Measurements from ENCODE around the gene PTRHD1. TPM values are rescaled to one million over a fixed set of nuclear protein-coding genes. Genes with fewer than 3 reads are reported as not detected.

The PTRHD1 gene
- total and polyA plus RNA-seq, 2 donors (not counting 1 experiment from before 2014, with no cell fraction given): 20.2 to 29.8 TPM

DNA sequence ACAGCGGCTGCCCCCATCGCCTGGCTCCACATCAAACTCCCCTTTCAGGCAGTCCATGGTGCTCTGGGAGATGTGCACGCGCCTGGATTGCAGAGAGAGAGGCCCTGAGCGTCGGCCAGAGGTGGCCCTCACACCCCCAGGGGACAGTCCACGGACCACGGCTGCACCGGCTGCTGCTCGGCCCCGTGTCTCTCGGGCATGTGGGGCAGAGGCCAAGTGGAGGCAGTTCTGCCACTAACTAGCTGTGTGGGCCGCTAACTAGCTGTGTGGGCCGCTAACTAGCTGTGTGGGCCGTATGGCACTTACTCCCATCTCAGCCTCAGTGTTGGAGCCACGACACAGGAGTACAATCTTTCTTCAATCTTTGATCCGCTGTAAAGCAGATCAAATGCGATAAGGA lies 45.4 kb upstream of the PTRHD1 start:
- H3K4me2 ChIP-seq (replicated peaks; ENCODE audit: low read depth, low read length, poor library complexity, severe bottlenecking): no peak overlapping the region
- DNase-seq (no peak), ATAC-seq (ENCODE audit: low read depth) (no peak)
- intact Hi-C loops (cut with micrococcal nuclease): no loop called here
- ChIA-PET POLR2A (no interaction called here), CTCF (interaction anchor here (1.2 kb wide), 1 partner anchor 13 kb away, joined by 3 read pairs; no protein-coding TSS in a partner anchor)
- Mint-ChIP-seq H3K4me1 (no peaks in the 10 kb centered on the region), H3K27me3 (no peaks in the 10 kb centered on the region), H3K9me3 (ENCODE audit: insufficient read depth) (no peaks in the 10 kb centered on the region), H3K27ac (no peak overlapping the region), H3K4me3 (no peak overlapping the region)
- no peaks in the 10 kb centered on the region for H3K79me2 ChIP-seq (ENCODE audit: control insufficient read depth, insufficient read depth, low read length)
- no peak overlapping the region for H3K27ac ChIP-seq (ENCODE audit: low read length in 2 of 2)
- no peaks in the 10 kb centered on the region for H4K20me1 ChIP-seq (ENCODE audit: control insufficient read depth, insufficient read depth, low read length, poor library complexity, severe bottlenecking)
- WGBS (ENCODE audit: insufficient coverage): 99% methylated on average over 14 of the region's 18 CpGs
- no peak overlapping the region for H2AFZ ChIP-seq (ENCODE audit: insufficient read depth, low read depth, low read length, poor library complexity, severe bottlenecking)
- no peak overlapping the region for H3K9ac ChIP-seq (ENCODE audit: low read length)
- TF ChIP-seq EZH2 (IDR thresholded peaks at IDR 0.05; ENCODE audit: borderline replicate concordance, insufficient read depth, low read depth, low read length, poor library complexity, severe bottlenecking): no peak
- TF ChIP-seq, protein P1, sequence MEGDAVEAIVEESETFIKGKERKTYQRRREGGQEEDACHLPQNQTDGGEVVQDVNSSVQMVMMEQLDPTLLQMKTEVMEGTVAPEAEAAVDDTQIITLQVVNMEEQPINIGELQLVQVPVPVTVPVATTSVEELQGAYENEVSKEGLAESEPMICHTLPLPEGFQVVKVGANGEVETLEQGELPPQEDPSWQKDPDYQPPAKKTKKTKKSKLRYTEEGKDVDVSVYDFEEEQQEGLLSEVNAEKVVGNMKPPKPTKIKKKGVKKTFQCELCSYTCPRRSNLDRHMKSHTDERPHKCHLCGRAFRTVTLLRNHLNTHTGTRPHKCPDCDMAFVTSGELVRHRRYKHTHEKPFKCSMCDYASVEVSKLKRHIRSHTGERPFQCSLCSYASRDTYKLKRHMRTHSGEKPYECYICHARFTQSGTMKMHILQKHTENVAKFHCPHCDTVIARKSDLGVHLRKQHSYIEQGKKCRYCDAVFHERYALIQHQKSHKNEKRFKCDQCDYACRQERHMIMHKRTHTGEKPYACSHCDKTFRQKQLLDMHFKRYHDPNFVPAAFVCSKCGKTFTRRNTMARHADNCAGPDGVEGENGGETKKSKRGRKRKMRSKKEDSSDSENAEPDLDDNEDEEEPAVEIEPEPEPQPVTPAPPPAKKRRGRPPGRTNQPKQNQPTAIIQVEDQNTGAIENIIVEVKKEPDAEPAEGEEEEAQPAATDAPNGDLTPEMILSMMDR (IDR thresholded peaks at IDR 0.05): no peak
- peaks cover 0 to 32% of the 10 kb centered on the region in 2 experiments for H3K36me3 ChIP-seq (replicated peaks in 1 of 2; ENCODE audit: control extremely low read depth in 1 of 2, control insufficient read depth in 1 of 2, extremely low read depth in 1 of 2, insufficient read depth in 2 of 2, low read length in 1 of 2)
- H3K9me3 ChIP-seq (ENCODE audit: control extremely low read depth in 1 of 3, control insufficient read depth in 2 of 3, insufficient read depth in 1 of 3, low read length in 2 of 3): no peaks in the 10 kb centered on the region
- H3K27me3 ChIP-seq (replicated peaks in 1 of 4; ENCODE audit: control extremely low read depth in 1 of 4, control insufficient read depth in 3 of 4, insufficient read depth in 4 of 4, low read length in 3 of 4): no peaks in the 10 kb centered on the region
- H3K4me3 ChIP-seq (ENCODE audit: control extremely low read depth in 1 of 5, extremely low read depth in 1 of 5, insufficient read depth in 1 of 5, low read depth in 2 of 5, low read length in 4 of 5): no peak overlapping the region
- H3K4me1 ChIP-seq (ENCODE audit: control insufficient read depth in 2 of 2, insufficient read depth in 2 of 2, low read length in 2 of 2): no peaks in the 10 kb centered on the region

DNA sequence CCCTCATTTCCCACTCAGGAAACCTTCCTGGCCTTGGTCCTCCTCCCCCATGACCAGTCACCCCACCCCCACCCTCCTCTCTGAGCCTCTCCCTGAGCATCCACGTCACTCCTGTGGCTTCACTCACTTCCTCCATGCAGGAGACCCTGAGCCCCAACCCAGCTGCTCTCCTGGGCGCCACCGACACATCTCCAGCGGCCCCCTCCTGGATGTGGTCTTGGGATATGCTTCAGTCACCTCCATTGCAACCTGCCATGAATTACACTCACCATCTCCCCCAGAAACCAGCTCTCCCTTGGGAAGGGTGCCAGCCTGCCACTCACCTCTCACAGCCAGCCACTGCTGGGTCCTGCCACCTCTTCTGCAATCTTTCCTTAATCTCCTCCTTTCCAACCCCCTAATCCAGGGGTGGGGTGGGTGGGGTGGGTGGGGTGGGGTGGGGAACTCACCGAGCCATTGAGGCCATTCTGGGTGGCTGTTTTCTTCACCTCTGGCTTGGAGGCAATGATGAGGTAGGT lies 44.9 kb upstream of the PTRHD1 start:
- intact Hi-C loops (cut with micrococcal nuclease): no loop called here
- no peak overlapping the region for H2AFZ ChIP-seq (ENCODE audit: insufficient read depth, low read depth, low read length, poor library complexity, severe bottlenecking)
- ATAC-seq (ENCODE audit: low read depth): no peak
- H3K9ac ChIP-seq (ENCODE audit: low read length): no peak overlapping the region
- POLR2A ChIA-PET: no interaction called here
- H3K4me3 Mint-ChIP-seq: no peak overlapping the region
- H3K79me2 ChIP-seq (ENCODE audit: control insufficient read depth, insufficient read depth, low read length): no peaks in the 10 kb centered on the region
- no peaks in the 10 kb centered on the region for H3K4me1 ChIP-seq (ENCODE audit: control insufficient read depth in 2 of 2, insufficient read depth in 2 of 2, low read length in 2 of 2)
- no peak overlapping the region for H3K4me3 ChIP-seq (ENCODE audit: control extremely low read depth in 1 of 5, extremely low read depth in 1 of 5, insufficient read depth in 1 of 5, low read depth in 2 of 5, low read length in 4 of 5)
- no peak for DNase-seq
- WGBS (ENCODE audit: insufficient coverage): no CpG with 5 or more reads among the region's 5 CpGs
- H3K27me3 Mint-ChIP-seq: no peaks in the 10 kb centered on the region
- H3K9me3 Mint-ChIP-seq (ENCODE audit: insufficient read depth): no peaks in the 10 kb centered on the region
- H4K20me1 ChIP-seq (ENCODE audit: control insufficient read depth, insufficient read depth, low read length, poor library complexity, severe bottlenecking): no peaks in the 10 kb centered on the region
- H3K27ac ChIP-seq (ENCODE audit: low read length in 2 of 2): no peak overlapping the region
- H3K27me3 ChIP-seq (replicated peaks in 1 of 4; ENCODE audit: control extremely low read depth in 1 of 4, control insufficient read depth in 3 of 4, insufficient read depth in 4 of 4, low read length in 3 of 4): no peaks in the 10 kb centered on the region
- TF ChIP-seq, protein P1 (IDR thresholded peaks at IDR 0.05): no peak
- no peak for TF ChIP-seq EZH2 (IDR thresholded peaks at IDR 0.05; ENCODE audit: borderline replicate concordance, insufficient read depth, low read depth, low read length, poor library complexity, severe bottlenecking)
- H3K9me3 ChIP-seq (ENCODE audit: control extremely low read depth in 1 of 3, control insufficient read depth in 2 of 3, insufficient read depth in 1 of 3, low read length in 2 of 3): no peaks in the 10 kb centered on the region
- CTCF ChIA-PET: interaction anchor here (1.2 kb wide), 1 partner anchor 12 kb away, joined by 3 read pairs; no protein-coding TSS in a partner anchor
- H3K27ac Mint-ChIP-seq: no peak overlapping the region
- no peak overlapping the region for H3K4me2 ChIP-seq (replicated peaks; ENCODE audit: low read depth, low read length, poor library complexity, severe bottlenecking)
- peaks cover 0 to 32% of the 10 kb centered on the region in 2 experiments for H3K36me3 ChIP-seq (replicated peaks in 1 of 2; ENCODE audit: control extremely low read depth in 1 of 2, control insufficient read depth in 1 of 2, extremely low read depth in 1 of 2, insufficient read depth in 2 of 2, low read length in 1 of 2)
- no peaks in the 10 kb centered on the region for H3K4me1 Mint-ChIP-seq
